ENCODE results near the gene SYNC.
"Not testable (repeated sequence)": the region's sequence is repeated elsewhere in the genome, so short reads cannot be mapped to it uniquely, and the experiment has no call there.

SYNC gene

GRCh38 chr1:32693455-32694174 lies 9.0 kb downstream of the SYNC start:
- no peak for DNase-seq

GRCh38 chr1:32686387-32686786 lies 16.2 kb downstream of the SYNC start:
- no peak for DNase-seq

GRCh38 chr1:32685498-32685897 lies 17.1 kb downstream of the SYNC start:
- no peak for DNase-seq

- DNase-seq, result no peak
Measured at GRCh38 chr1:32684167-32684811, 18.3 kb downstream of the SYNC start.

- no peak for DNase-seq
Measured at GRCh38 chr1:32683397-32683796, 19.2 kb downstream of the SYNC start.

- no peak for DNase-seq
Measured at GRCh38 chr1:32681999-32682398, 20.6 kb downstream of the SYNC start.

- DNase-seq, result no peak
Measured at GRCh38 chr1:32681509-32681908, 21.1 kb downstream of the SYNC start.

- no peak for DNase-seq
Measured at GRCh38 chr1:32680642-32681041, 21.9 kb downstream of the SYNC start.

GRCh38 chr1:32679993-32680392 lies 22.6 kb downstream of the SYNC start:
- not testable (repeated sequence) for DNase-seq

GRCh38 chr1:32676945-32677344 lies 25.6 kb downstream of the SYNC start:
- no peak for DNase-seq

GRCh38 chr1:32668716-32669115 lies 33.9 kb downstream of the SYNC start:
- not testable (repeated sequence) for DNase-seq

GRCh38 chr1:32666901-32667566 lies 35.5 kb downstream of the SYNC start:
- no peak for DNase-seq

- DNase-seq, result no peak
Measured at GRCh38 chr1:32665915-32666314, 36.7 kb downstream of the SYNC start.

GRCh38 chr1:32659581-32659980 lies 43.0 kb downstream of the SYNC start:
- no peak for DNase-seq

GRCh38 chr1:32652244-32652962 lies 50.2 kb downstream of the SYNC start:
- no peak for DNase-seq

- DNase-seq, result no peak
Measured at GRCh38 chr1:32651461-32652073, 51.0 kb downstream of the SYNC start.

- peak; percentile 98 to 99 for DNase-seq
Measured at GRCh38 chr1:32650752-32651460, 51.7 kb downstream of the SYNC start, which contains the start of gene RBBP4. RBBP4 (plus strand) TSS chr1:32651208; CDS start chr1:32651307, 99 bp downstream.

- DNase-seq, result peak; percentile 92 to 94
Measured at GRCh38 chr1:32650248-32650751, 52.3 kb downstream of the SYNC start, which contains the start of gene ZBTB8OS. ZBTB8OS (minus strand) TSS chr1:32650550; CDS start chr1:32650529, 21 bp downstream.

GRCh38 chr1:32647308-32648134 lies 55.0 kb downstream of the SYNC start:
- DNase-seq, result no peak

GRCh38 chr1:32644426-32644825 lies 58.1 kb downstream of the SYNC start:
- DNase-seq, result no peak

Measured in CD4-positive, alpha-beta T cell treated with Interleukin-1 beta for 1 hour (primary cell).